Measurements from ENCODE around the gene ALX4. TPM values are rescaled to one million over a fixed set of nuclear protein-coding genes. Genes with fewer than 3 reads are reported as not detected.

Gene ALX4
- total and polyA plus RNA-seq, 2 donors (not counting 1 experiment from before 2014, with no cell fraction given): not detected

DNA sequence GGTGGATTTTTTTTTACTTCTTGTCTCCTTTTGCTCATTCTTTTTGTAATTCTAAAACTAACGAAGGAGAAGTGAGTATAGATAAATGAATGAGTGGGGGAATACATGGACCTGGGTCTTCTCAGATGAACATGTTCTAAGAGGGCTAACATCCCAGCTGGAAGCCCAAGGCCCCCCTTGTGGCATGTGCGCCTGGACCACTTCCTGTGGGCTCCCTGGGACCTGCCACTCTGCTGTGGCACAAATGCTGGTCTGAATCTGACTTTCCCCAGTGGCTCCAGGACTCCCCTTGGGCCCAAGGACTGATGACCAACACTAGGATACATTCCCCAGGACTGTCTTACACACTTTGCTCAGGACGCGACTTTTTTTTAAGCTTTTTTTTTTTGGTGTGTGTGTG lies 32.7 kb upstream of the ALX4 start:
- POLR2A ChIA-PET: no interaction called here

DNA sequence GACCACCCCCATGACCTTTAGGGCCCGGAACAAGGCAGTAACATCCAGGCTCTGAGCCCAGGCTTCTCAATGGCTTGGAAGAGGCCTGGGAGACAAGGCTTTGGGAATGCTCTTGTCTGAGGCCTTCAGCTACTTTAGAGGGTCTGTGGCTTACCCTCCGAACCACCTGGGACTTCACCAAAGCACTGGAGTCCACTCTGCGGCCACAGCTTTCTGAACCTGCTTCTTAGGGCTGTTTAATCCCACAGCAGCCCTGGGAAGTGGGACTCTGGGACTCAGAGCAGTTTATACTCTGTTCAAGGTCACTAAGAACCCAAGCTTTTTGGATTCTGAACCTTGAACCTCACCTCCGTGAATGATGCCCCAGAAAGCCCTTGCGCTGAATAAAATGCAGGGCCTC lies 30.7 kb upstream of the ALX4 start:
- CTCF ChIA-PET: no interaction called here
- Histone ChIP-seq H3K9ac (ENCODE audit: low read length) (no peak overlapping the region), H3K79me2 (ENCODE audit: control insufficient read depth, insufficient read depth, low read length) (no peaks in the 10 kb centered on the region), H3K4me3 (ENCODE audit: control extremely low read depth in 1 of 5, extremely low read depth in 1 of 5, insufficient read depth in 1 of 5, low read depth in 2 of 5, low read length in 4 of 5) (no peak overlapping the region), H3K27ac (ENCODE audit: low read length in 2 of 2) (no peak overlapping the region), H3K36me3 (replicated peaks in 1 of 2; ENCODE audit: control extremely low read depth in 1 of 2, control insufficient read depth in 1 of 2, extremely low read depth in 1 of 2, insufficient read depth in 2 of 2, low read length in 1 of 2) (no peaks in the 10 kb centered on the region), H3K4me1 (ENCODE audit: control insufficient read depth in 2 of 2, insufficient read depth in 2 of 2, low read length in 2 of 2) (no peaks in the 10 kb centered on the region), H3K27me3 (replicated peaks in 1 of 4; ENCODE audit: control extremely low read depth in 1 of 4, control insufficient read depth in 3 of 4, insufficient read depth in 4 of 4, low read length in 3 of 4) (peaks cover 0 to 20% (median 15%) of the 10 kb centered on the region in 4 experiments), H2AFZ (ENCODE audit: insufficient read depth, low read depth, low read length, poor library complexity, severe bottlenecking) (no peak overlapping the region), H4K20me1 (ENCODE audit: control insufficient read depth, insufficient read depth, low read length, poor library complexity, severe bottlenecking) (no peaks in the 10 kb centered on the region), H3K4me2 (replicated peaks; ENCODE audit: low read depth, low read length, poor library complexity, severe bottlenecking) (no peak overlapping the region), H3K9me3 (ENCODE audit: control extremely low read depth in 1 of 3, control insufficient read depth in 2 of 3, insufficient read depth in 1 of 3, low read length in 2 of 3) (no peaks in the 10 kb centered on the region)
- WGBS (ENCODE audit: insufficient coverage): 98% methylated on average over 5 of the region's 5 CpGs
- peaks cover 32% of the 10 kb centered on the region for H3K27me3 Mint-ChIP-seq
- no peaks in the 10 kb centered on the region for H3K9me3 Mint-ChIP-seq (ENCODE audit: insufficient read depth)
- POLR2A ChIA-PET: no interaction called here
- no peak overlapping the region for H3K27ac Mint-ChIP-seq
- no peak overlapping the region for H3K4me3 Mint-ChIP-seq
- intact Hi-C loops (cut with micrococcal nuclease): no loop called here
- TF ChIP-seq CTCF (IDR thresholded peaks at IDR 0.05): no peak
- TF ChIP-seq EZH2 (IDR thresholded peaks at IDR 0.05; ENCODE audit: borderline replicate concordance, insufficient read depth, low read depth, low read length, poor library complexity, severe bottlenecking): no peak
- ATAC-seq (ENCODE audit: low read depth): no peak
- no peak for DNase-seq
- H3K4me1 Mint-ChIP-seq: no peaks in the 10 kb centered on the region

More for the DNA sequence above, 32.7 kb upstream of the ALX4 start:
- no peak for DNase-seq
- Mint-ChIP-seq H3K27me3 (peaks cover 30% of the 10 kb centered on the region), H3K27ac (no peak overlapping the region), H3K4me3 (no peak overlapping the region), H3K9me3 (ENCODE audit: insufficient read depth) (no peaks in the 10 kb centered on the region), H3K4me1 (peaks cover 6% of the 10 kb centered on the region)
- no peak for TF ChIP-seq CTCF (IDR thresholded peaks at IDR 0.05)
- no peaks in the 10 kb centered on the region for H3K36me3 ChIP-seq (replicated peaks in 1 of 2; ENCODE audit: control extremely low read depth in 1 of 2, control insufficient read depth in 1 of 2, extremely low read depth in 1 of 2, insufficient read depth in 2 of 2, low read length in 1 of 2)
- CTCF ChIA-PET: no interaction called here
- ATAC-seq (ENCODE audit: low read depth): no peak
- H3K9ac ChIP-seq (ENCODE audit: low read length): no peak overlapping the region
- no peak overlapping the region for H3K4me3 ChIP-seq (ENCODE audit: control extremely low read depth in 1 of 5, extremely low read depth in 1 of 5, insufficient read depth in 1 of 5, low read depth in 2 of 5, low read length in 4 of 5)
- H2AFZ ChIP-seq (ENCODE audit: insufficient read depth, low read depth, low read length, poor library complexity, severe bottlenecking): no peak overlapping the region
- H3K27ac ChIP-seq (ENCODE audit: low read length in 2 of 2): no peak overlapping the region
- H3K27me3 ChIP-seq (replicated peaks in 1 of 4; ENCODE audit: control extremely low read depth in 1 of 4, control insufficient read depth in 3 of 4, insufficient read depth in 4 of 4, low read length in 3 of 4): peaks cover 0 to 14% (median 3%) of the 10 kb centered on the region in 4 experiments
- no peaks in the 10 kb centered on the region for H3K79me2 ChIP-seq (ENCODE audit: control insufficient read depth, insufficient read depth, low read length)
- H4K20me1 ChIP-seq (ENCODE audit: control insufficient read depth, insufficient read depth, low read length, poor library complexity, severe bottlenecking): no peaks in the 10 kb centered on the region
- no peaks in the 10 kb centered on the region for H3K9me3 ChIP-seq (ENCODE audit: control extremely low read depth in 1 of 3, control insufficient read depth in 2 of 3, insufficient read depth in 1 of 3, low read length in 2 of 3)
- intact Hi-C loops (cut with micrococcal nuclease): no loop called here
- peaks cover 0 to 8% of the 10 kb centered on the region in 2 donors for H3K4me1 ChIP-seq (ENCODE audit: control insufficient read depth in 2 of 2, insufficient read depth in 2 of 2, low read length in 2 of 2)
- H3K4me2 ChIP-seq (replicated peaks; ENCODE audit: low read depth, low read length, poor library complexity, severe bottlenecking): no peak overlapping the region
- WGBS (ENCODE audit: insufficient coverage): 47% methylated on average over 1 of the region's 4 CpGs
